ENCODE results near the gene KIF13A. TPM values are rescaled to one million over a fixed set of nuclear protein-coding genes. Genes with fewer than 3 reads are reported as not detected.
"Not testable (repeated sequence)": the region's sequence is repeated elsewhere in the genome, so short reads cannot be mapped to it uniquely, and the experiment has no call there.

The KIF13A gene
- polyA plus RNA-seq, 4 donors, result 24.9 to 34.9 (median 28.7) TPM

DNA sequence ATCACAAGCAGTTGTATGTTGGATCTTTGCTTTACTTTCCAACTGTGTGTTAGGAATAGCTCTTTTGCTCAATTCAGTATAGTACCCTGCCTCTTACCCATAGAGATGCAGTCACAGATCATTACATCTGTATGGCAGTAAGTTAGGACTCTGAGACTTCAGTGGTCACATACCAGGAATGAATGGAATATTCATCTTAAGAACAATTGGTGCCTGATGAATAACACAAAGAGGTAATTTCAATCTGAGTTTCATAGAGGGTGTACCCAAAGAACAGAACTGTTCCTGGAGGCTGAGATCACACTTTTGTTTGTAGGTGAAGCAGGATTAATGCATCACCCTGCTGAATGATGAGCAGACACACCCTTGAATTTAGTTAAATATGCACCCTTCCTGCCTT lies 28.7 kb upstream of the KIF13A start:
- H3K4me1 ChIP-seq (ENCODE audit: control insufficient read depth in 3 of 3, insufficient read depth in 2 of 3, low read depth in 1 of 3, low read length in 2 of 3), result no peaks in the 10 kb centered on the region
- no peak overlapping the region for H3K27ac ChIP-seq (ENCODE audit: low read depth in 1 of 3, low read length in 2 of 3)
- no peaks in the 10 kb centered on the region for H3K36me3 ChIP-seq (ENCODE audit: control insufficient read depth in 3 of 3, insufficient read depth in 2 of 3, low read depth in 1 of 3, low read length in 3 of 3)
- FAIRE-seq (no peak), DNase-seq (no peak)
- no peak overlapping the region for H3K4me3 ChIP-seq (ENCODE audit: low read depth in 1 of 3, low read length in 3 of 3)
- H3K27me3 ChIP-seq (ENCODE audit: control insufficient read depth in 3 of 3, insufficient read depth in 3 of 3, low read length in 3 of 3), result peaks cover 0 to 7% (median 0%) of the 10 kb centered on the region in 3 donors
- no peaks in the 10 kb centered on the region for H3K9me3 ChIP-seq (ENCODE audit: control insufficient read depth in 2 of 2, insufficient read depth in 1 of 2, low read depth in 1 of 2, low read length in 1 of 2)

DNA sequence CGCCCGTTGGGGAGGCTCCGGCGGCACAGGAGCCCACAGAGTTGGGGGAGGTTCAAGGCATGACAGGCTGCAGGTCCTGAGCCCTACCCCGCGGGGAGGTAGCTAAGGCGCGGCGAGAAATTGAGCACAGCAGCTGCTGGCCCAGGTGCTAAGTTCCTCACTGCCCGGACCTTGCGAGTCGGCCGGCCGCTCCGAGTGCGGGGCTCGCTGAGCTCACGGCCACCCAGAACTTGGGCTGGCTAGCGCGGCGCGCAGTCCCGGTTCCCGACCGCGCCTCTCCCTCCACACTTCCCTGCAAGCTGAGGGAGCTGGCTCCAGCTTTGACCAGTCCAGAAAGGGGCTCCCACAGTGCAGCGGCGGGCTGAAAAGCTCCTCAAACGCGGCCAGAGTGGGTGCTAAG lies 23.9 kb upstream of the KIF13A start:
- Histone ChIP-seq H3K4me3 (ENCODE audit: low read depth in 1 of 3, low read length in 3 of 3) (no peak overlapping the region), H3K27me3 (ENCODE audit: control insufficient read depth in 3 of 3, insufficient read depth in 3 of 3, low read length in 3 of 3) (no peaks in the 10 kb centered on the region), H3K36me3 (ENCODE audit: control insufficient read depth in 3 of 3, insufficient read depth in 2 of 3, low read depth in 1 of 3, low read length in 3 of 3) (no peaks in the 10 kb centered on the region), H3K27ac (ENCODE audit: low read depth in 1 of 3, low read length in 2 of 3) (no peak overlapping the region), H3K4me1 (ENCODE audit: control insufficient read depth in 3 of 3, insufficient read depth in 2 of 3, low read depth in 1 of 3, low read length in 2 of 3) (no peaks in the 10 kb centered on the region), H3K9me3 (ENCODE audit: control insufficient read depth in 2 of 2, insufficient read depth in 1 of 2, low read depth in 1 of 2, low read length in 1 of 2) (no peaks in the 10 kb centered on the region)
- DNase-seq (no peak), FAIRE-seq (no peak)
- WGBS, 3 donors, result 95 to 97% (median 96%) methylated on average over 20 to 30 of the region's 30 CpGs

DNA sequence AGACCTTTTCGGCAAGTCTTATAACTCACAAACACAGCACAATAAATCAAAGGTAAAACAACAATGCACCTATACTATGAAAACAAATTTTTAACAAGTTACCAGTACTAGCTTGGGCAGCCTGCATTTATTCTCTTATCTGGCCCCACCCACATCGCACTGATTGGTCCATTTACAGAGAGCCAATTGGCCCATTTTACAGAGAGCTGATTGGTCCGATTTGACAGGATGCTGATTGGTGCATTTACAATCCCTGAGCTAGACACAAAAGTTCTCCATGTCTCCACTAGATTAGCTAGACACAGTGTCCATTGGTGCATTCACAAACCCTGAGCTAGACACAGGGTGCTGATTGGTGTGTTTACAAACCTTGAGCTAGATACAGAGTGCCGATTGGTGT lies 23.1 kb upstream of the KIF13A start:
- not testable (repeated sequence) for H3K4me1 ChIP-seq (ENCODE audit: control insufficient read depth in 3 of 3, insufficient read depth in 2 of 3, low read depth in 1 of 3, low read length in 2 of 3); H3K4me3 ChIP-seq (ENCODE audit: low read depth in 1 of 3, low read length in 3 of 3); H3K27me3 ChIP-seq (ENCODE audit: control insufficient read depth in 3 of 3, insufficient read depth in 3 of 3, low read length in 3 of 3); FAIRE-seq; H3K27ac ChIP-seq (ENCODE audit: low read depth in 1 of 3, low read length in 2 of 3); H3K36me3 ChIP-seq (ENCODE audit: control insufficient read depth in 3 of 3, insufficient read depth in 2 of 3, low read depth in 1 of 3, low read length in 3 of 3); H3K9me3 ChIP-seq (ENCODE audit: control insufficient read depth in 2 of 2, insufficient read depth in 1 of 2, low read depth in 1 of 2, low read length in 1 of 2); DNase-seq
- WGBS, 3 donors, result 96 to 98% (median 97%) methylated on average over 4 of the region's 4 CpGs

DNA sequence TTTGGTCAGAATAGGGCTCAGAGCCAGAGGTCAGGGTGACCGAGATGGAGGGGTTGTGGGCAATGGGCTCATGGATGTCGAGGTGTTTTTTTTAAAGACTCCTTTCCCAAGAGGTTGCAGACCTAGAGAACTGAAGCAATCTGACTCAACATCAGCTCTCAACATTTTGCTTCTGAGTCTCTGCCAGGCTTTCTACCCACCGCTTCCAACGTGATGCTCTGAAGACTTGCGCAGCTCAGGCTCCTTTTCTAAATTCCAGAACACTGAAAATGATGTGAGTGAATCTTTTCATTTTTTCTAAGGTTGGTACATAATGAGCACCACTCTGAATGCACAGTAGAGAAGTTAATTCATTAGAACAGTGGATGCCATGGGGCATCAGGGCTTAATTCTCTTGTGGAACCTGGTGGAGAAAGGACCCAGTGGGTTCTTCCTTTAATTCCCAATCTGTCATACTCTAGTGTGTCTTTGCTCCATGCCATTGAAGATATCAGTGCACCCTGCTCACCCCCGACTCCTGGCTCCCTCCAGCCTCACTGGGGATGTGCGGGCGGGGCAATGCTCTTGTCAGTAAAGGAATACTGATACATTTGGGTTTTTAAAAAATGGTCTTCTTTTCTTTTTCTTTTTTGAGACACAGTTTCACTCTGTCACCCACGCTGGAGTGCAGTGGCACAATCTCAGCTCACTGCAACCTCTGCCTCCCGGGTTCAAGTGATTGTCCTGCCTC lies 17.0 kb upstream of the KIF13A start:
- H3K27me3 ChIP-seq (ENCODE audit: control insufficient read depth in 3 of 3, insufficient read depth in 3 of 3, low read length in 3 of 3), result no peaks in the 10 kb centered on the region
- no peak overlapping the region for H3K4me3 ChIP-seq (ENCODE audit: low read depth in 1 of 3, low read length in 3 of 3)
- no peak for DNase-seq
- no peaks in the 10 kb centered on the region for H3K9me3 ChIP-seq (ENCODE audit: control insufficient read depth in 2 of 2, insufficient read depth in 1 of 2, low read depth in 1 of 2, low read length in 1 of 2)
- 88 to 94% (median 91%) methylated on average over 10 of the region's 10 CpGs for WGBS, 3 donors
- FAIRE-seq, result no peak
- H3K4me1 ChIP-seq (ENCODE audit: control insufficient read depth in 3 of 3, insufficient read depth in 2 of 3, low read depth in 1 of 3, low read length in 2 of 3), result no peaks in the 10 kb centered on the region
- no peak overlapping the region for H3K27ac ChIP-seq (ENCODE audit: low read depth in 1 of 3, low read length in 2 of 3)
- no peaks in the 10 kb centered on the region for H3K36me3 ChIP-seq (ENCODE audit: control insufficient read depth in 3 of 3, insufficient read depth in 2 of 3, low read depth in 1 of 3, low read length in 3 of 3)

DNA sequence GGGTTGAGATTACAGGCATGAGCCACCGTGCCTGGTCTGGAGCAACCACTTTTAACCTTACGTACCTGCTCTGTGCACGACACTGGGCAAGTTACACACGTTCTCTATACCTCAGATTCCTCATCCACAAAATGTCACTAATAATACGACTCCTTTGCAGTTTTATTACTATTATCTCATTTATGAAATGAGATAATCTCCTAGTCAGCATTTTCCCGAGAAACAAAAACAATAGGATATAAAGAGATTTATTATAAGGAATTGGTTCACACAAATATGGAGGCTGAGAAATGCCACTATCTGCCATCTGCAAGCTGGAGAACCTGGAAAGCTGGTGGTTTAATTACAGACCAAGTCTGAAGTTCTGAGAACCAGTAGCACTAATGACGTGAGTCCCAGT lies 12.0 kb upstream of the KIF13A start:
- no peak for FAIRE-seq
- no peaks in the 10 kb centered on the region for H3K4me1 ChIP-seq (ENCODE audit: control insufficient read depth in 3 of 3, insufficient read depth in 2 of 3, low read depth in 1 of 3, low read length in 2 of 3)
- no peaks in the 10 kb centered on the region for H3K9me3 ChIP-seq (ENCODE audit: control insufficient read depth in 2 of 2, insufficient read depth in 1 of 2, low read depth in 1 of 2, low read length in 1 of 2)
- no peak overlapping the region for H3K4me3 ChIP-seq (ENCODE audit: low read depth in 1 of 3, low read length in 3 of 3)
- DNase-seq, result no peak
- H3K36me3 ChIP-seq (ENCODE audit: control insufficient read depth in 3 of 3, insufficient read depth in 2 of 3, low read depth in 1 of 3, low read length in 3 of 3), result no peaks in the 10 kb centered on the region
- WGBS, 3 donors, result 66 to 83% (median 72%) methylated on average over 7 of the region's 7 CpGs
- H3K27me3 ChIP-seq (ENCODE audit: control insufficient read depth in 3 of 3, insufficient read depth in 3 of 3, low read length in 3 of 3), result no peaks in the 10 kb centered on the region
- no peak overlapping the region for H3K27ac ChIP-seq (ENCODE audit: low read depth in 1 of 3, low read length in 2 of 3)

DNA sequence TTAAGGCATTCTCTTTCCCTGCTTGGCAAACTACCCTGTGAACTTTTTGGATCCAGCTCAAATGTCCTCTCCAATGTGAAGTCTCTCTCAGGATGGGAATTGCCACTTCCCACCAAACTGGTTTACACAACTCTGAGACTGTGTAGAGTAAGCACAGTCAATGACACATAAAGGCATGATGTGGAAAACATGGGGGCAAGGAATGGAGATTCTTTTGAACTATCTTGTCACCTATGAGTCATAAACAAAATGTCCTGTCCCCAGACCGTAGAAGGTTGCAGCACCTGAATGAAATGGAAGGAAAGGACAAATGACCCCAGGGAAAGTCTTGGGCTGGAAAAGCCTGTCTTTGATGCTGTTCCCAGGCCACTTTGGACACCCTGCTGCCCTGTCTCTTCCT lies 11.0 kb upstream of the KIF13A start:
- WGBS, 3 donors, result 61 to 70% (median 62%) methylated on average over 1 of the region's 1 CpG
- FAIRE-seq (no peak), DNase-seq (no peak)
- H3K9me3 ChIP-seq (ENCODE audit: control insufficient read depth in 2 of 2, insufficient read depth in 1 of 2, low read depth in 1 of 2, low read length in 1 of 2), result no peaks in the 10 kb centered on the region
- no peaks in the 10 kb centered on the region for H3K4me1 ChIP-seq (ENCODE audit: control insufficient read depth in 3 of 3, insufficient read depth in 2 of 3, low read depth in 1 of 3, low read length in 2 of 3)
- no peak overlapping the region for H3K27ac ChIP-seq (ENCODE audit: low read depth in 1 of 3, low read length in 2 of 3)
- H3K36me3 ChIP-seq (ENCODE audit: control insufficient read depth in 3 of 3, insufficient read depth in 2 of 3, low read depth in 1 of 3, low read length in 3 of 3), result no peaks in the 10 kb centered on the region
- no peaks in the 10 kb centered on the region for H3K27me3 ChIP-seq (ENCODE audit: control insufficient read depth in 3 of 3, insufficient read depth in 3 of 3, low read length in 3 of 3)
- no peak overlapping the region for H3K4me3 ChIP-seq (ENCODE audit: low read depth in 1 of 3, low read length in 3 of 3)

DNA sequence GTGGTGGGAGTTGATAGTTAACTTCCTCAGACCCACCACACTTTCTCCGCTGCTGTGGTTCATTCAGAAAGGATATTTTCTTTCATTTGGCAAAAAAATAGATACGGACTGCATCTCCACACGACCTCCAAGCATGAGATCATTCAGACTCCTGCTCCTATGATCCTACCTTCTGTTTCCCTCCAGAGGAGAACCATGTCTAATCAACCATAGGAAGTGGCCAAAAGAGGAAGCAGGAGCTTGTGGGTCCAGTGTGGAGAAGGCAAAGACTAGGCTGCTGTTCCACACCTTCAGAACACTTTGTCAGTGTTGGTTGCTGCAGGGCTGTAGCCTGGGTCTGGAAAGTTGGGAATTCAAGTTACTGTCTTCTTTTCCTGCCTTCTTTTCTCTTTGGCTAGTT lies 10.6 kb upstream of the KIF13A start:
- Histone ChIP-seq H3K9me3 (ENCODE audit: control insufficient read depth in 2 of 2, insufficient read depth in 1 of 2, low read depth in 1 of 2, low read length in 1 of 2) (no peaks in the 10 kb centered on the region), H3K4me1 (ENCODE audit: control insufficient read depth in 3 of 3, insufficient read depth in 2 of 3, low read depth in 1 of 3, low read length in 2 of 3) (no peaks in the 10 kb centered on the region), H3K27me3 (ENCODE audit: control insufficient read depth in 3 of 3, insufficient read depth in 3 of 3, low read length in 3 of 3) (no peaks in the 10 kb centered on the region), H3K27ac (ENCODE audit: low read depth in 1 of 3, low read length in 2 of 3) (no peak overlapping the region), H3K36me3 (ENCODE audit: control insufficient read depth in 3 of 3, insufficient read depth in 2 of 3, low read depth in 1 of 3, low read length in 3 of 3) (no peaks in the 10 kb centered on the region), H3K4me3 (ENCODE audit: low read depth in 1 of 3, low read length in 3 of 3) (no peak overlapping the region)
- DNase-seq (no peak), FAIRE-seq (no peak)
- 78 to 95% (median 80%) methylated on average over 3 of the region's 3 CpGs for WGBS, 3 donors

DNA sequence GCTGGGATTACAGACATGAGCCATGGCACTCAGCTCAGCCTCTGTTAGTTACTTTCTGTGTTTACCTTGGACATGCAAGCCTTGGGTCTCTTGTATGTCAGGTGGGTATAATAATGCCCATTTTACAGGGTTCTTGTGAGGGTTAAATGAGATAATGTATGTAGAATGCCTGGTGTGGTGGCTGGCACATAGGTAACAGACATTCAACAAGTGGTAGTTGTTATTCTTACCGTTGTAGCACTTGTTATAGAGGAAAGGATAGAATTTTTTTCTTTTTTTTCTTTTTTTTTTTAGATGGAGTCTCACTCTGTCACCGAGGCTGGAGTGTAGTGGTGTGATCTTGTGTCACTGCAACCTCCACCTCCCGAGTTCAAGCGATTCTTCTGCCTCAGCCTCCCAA lies 8.0 kb upstream of the KIF13A start:
- no peak for DNase-seq
- WGBS, 3 donors, result 93 to 96% (median 94%) methylated on average over 4 of the region's 4 CpGs
- Histone ChIP-seq H3K27ac (ENCODE audit: low read depth in 1 of 3, low read length in 2 of 3) (no peak overlapping the region), H3K4me3 (ENCODE audit: low read depth in 1 of 3, low read length in 3 of 3) (no peak overlapping the region), H3K4me1 (ENCODE audit: control insufficient read depth in 3 of 3, insufficient read depth in 2 of 3, low read depth in 1 of 3, low read length in 2 of 3) (no peaks in the 10 kb centered on the region), H3K27me3 (ENCODE audit: control insufficient read depth in 3 of 3, insufficient read depth in 3 of 3, low read length in 3 of 3) (no peaks in the 10 kb centered on the region), H3K36me3 (ENCODE audit: control insufficient read depth in 3 of 3, insufficient read depth in 2 of 3, low read depth in 1 of 3, low read length in 3 of 3) (no peaks in the 10 kb centered on the region), H3K9me3 (ENCODE audit: control insufficient read depth in 2 of 2, insufficient read depth in 1 of 2, low read depth in 1 of 2, low read length in 1 of 2) (no peaks in the 10 kb centered on the region)
- no peak for FAIRE-seq

DNA sequence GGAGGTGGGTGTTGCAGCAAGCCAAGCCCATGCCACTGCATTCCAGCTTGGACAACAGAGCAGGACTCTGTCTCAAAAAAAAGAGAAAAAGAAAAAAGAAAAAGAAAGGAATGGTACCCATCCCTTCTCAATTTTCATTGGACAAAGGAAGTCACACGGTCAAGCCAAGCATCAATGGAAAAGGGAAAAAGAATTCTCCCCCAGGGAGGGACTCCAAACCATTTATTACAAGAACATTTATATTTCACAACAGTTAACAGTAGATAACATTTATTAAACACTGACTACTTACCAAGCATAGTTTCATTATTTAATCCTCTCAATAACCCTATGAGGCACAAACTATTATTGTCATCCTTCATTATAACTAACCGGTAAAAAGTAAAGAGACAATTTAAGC lies 6.6 kb upstream of the KIF13A start:
- Histone ChIP-seq H3K4me1 (ENCODE audit: control insufficient read depth in 3 of 3, insufficient read depth in 2 of 3, low read depth in 1 of 3, low read length in 2 of 3) (peaks cover 0 to 2% (median 0%) of the 10 kb centered on the region in 3 donors), H3K27me3 (ENCODE audit: control insufficient read depth in 3 of 3, insufficient read depth in 3 of 3, low read length in 3 of 3) (no peaks in the 10 kb centered on the region), H3K36me3 (ENCODE audit: control insufficient read depth in 3 of 3, insufficient read depth in 2 of 3, low read depth in 1 of 3, low read length in 3 of 3) (no peaks in the 10 kb centered on the region), H3K27ac (ENCODE audit: low read depth in 1 of 3, low read length in 2 of 3) (no peak overlapping the region), H3K4me3 (ENCODE audit: low read depth in 1 of 3, low read length in 3 of 3) (no peak overlapping the region), H3K9me3 (ENCODE audit: control insufficient read depth in 2 of 2, insufficient read depth in 1 of 2, low read depth in 1 of 2, low read length in 1 of 2) (no peaks in the 10 kb centered on the region)
- 87 to 94% (median 93%) methylated on average over 2 of the region's 2 CpGs for WGBS, 3 donors
- DNase-seq (no peak), FAIRE-seq (no peak)

Data from small intestine (tissue), 7 donors.